T-helper 9 cell (primary cell): ENCODE measurements around the gene USP4.
A peak's percentile ranks its signal among the peaks of the same experiment; 100 is the strongest.
"Not testable (repeated sequence)": the region's sequence is repeated elsewhere in the genome, so short reads cannot be mapped to it uniquely, and the experiment has no call there.

Source experiments
- DNase-seq: peaks from one replicate; pipeline ENCODE4 v3.0.0-alpha.2; 2020
- total RNA-seq, 2 donors: gene quantifications; one replicate each; lab custom pipeline; 2026; lab: John Stamatoyannopoulos, UW

USP4 gene
- total RNA-seq, result 76.2 to 85.4 reads per million in 2 donors

GRCh38 chr3:49339941-49340800, at the start of gene USP4:
USP4 (minus strand) TSS chr3:49340053; CDS start chr3:49340024, 29 bp downstream.
- peak; percentile 84 for DNase-seq

- no peak for DNase-seq
These were observed 49.4 kb upstream of the USP4 start for GRCh38 chr3:49389297-49389696.

GRCh38 chr3:49388289-49388820, 48.5 kb upstream of the USP4 start:
- DNase-seq, result no peak

- no peak for DNase-seq
These were observed 47.9 kb upstream of the USP4 start for GRCh38 chr3:49387721-49388120.

- DNase-seq, result no peak
These were observed 46.4 kb upstream of the USP4 start for GRCh38 chr3:49386056-49386756.

GRCh38 chr3:49385617-49386016, 45.8 kb upstream of the USP4 start:
- no peak for DNase-seq

- no peak for DNase-seq
These were observed 43.5 kb upstream of the USP4 start for GRCh38 chr3:49383387-49383786.

GRCh38 chr3:49378249-49378895, 38.5 kb upstream of the USP4 start:
- DNase-seq, result no peak

GRCh38 chr3:49377483-49377882, 37.6 kb upstream of the USP4 start:
- DNase-seq, result no peak

- DNase-seq, result no peak
These were observed 32.1 kb upstream of the USP4 start for GRCh38 chr3:49371946-49372345.

- DNase-seq, result no peak
These were observed 30.9 kb upstream of the USP4 start for GRCh38 chr3:49370585-49371290.

GRCh38 chr3:49362561-49362960, 22.7 kb upstream of the USP4 start:
- no peak for DNase-seq

GRCh38 chr3:49359623-49360022, 19.8 kb upstream of the USP4 start:
- DNase-seq, result no peak

- no peak for DNase-seq
These were observed 19.0 kb upstream of the USP4 start for GRCh38 chr3:49358884-49359225.

GRCh38 chr3:49358217-49358883, 18.5 kb upstream of the USP4 start, which contains the start of gene GPX1:
GPX1 (minus strand) TSS chr3:49358353; CDS start chr3:49358278, 75 bp downstream.
- peak; percentile 60 for DNase-seq

- DNase-seq, result peak; percentile 51
These were observed 17.8 kb upstream of the USP4 start for GRCh38 chr3:49357443-49358216.

GRCh38 chr3:49357095-49357442, 17.2 kb upstream of the USP4 start:
- not testable (repeated sequence) for DNase-seq

GRCh38 chr3:49352890-49353421, 13.1 kb upstream of the USP4 start:
- no peak for DNase-seq

GRCh38 chr3:49352281-49352680, 12.4 kb upstream of the USP4 start:
- DNase-seq, result no peak

GRCh38 chr3:49351521-49352011, 11.7 kb upstream of the USP4 start:
- no peak for DNase-seq
